Measurements from ENCODE around the gene FAHD1. TPM values are rescaled to one million over a fixed set of nuclear protein-coding genes. Genes with fewer than 3 reads are reported as not detected.
A peak's percentile ranks its signal among the peaks of the same experiment; 100 is the strongest.

FAHD1 gene
- total RNA-seq, 4 donors from 2014 or later, result 46.2 to 89.0 (median 62.3) TPM

- TF ChIP-seq POLR2A (IDR thresholded peaks at IDR 0.05), result no peak
- TF ChIP-seq, protein P1, sequence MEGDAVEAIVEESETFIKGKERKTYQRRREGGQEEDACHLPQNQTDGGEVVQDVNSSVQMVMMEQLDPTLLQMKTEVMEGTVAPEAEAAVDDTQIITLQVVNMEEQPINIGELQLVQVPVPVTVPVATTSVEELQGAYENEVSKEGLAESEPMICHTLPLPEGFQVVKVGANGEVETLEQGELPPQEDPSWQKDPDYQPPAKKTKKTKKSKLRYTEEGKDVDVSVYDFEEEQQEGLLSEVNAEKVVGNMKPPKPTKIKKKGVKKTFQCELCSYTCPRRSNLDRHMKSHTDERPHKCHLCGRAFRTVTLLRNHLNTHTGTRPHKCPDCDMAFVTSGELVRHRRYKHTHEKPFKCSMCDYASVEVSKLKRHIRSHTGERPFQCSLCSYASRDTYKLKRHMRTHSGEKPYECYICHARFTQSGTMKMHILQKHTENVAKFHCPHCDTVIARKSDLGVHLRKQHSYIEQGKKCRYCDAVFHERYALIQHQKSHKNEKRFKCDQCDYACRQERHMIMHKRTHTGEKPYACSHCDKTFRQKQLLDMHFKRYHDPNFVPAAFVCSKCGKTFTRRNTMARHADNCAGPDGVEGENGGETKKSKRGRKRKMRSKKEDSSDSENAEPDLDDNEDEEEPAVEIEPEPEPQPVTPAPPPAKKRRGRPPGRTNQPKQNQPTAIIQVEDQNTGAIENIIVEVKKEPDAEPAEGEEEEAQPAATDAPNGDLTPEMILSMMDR (IDR thresholded peaks at IDR 0.05), result no peak
- WGBS, 2 donors, result 37 to 57% methylated on average over 6 of the region's 6 CpGs
- intact Hi-C loops (cut with DNase I; ENCODE audit: low total_unique reads), result no loop called here
- DNase-seq (ENCODE audit: low spot score in 2 of 2), result no peak
- no peak overlapping the region for H3K4me3 ChIP-seq (ENCODE audit: low read depth, poor library complexity, severe bottlenecking)
Measured at GRCh38 chr16:1877089-1877488, 50.1 kb downstream of the FAHD1 start.

DNA sequence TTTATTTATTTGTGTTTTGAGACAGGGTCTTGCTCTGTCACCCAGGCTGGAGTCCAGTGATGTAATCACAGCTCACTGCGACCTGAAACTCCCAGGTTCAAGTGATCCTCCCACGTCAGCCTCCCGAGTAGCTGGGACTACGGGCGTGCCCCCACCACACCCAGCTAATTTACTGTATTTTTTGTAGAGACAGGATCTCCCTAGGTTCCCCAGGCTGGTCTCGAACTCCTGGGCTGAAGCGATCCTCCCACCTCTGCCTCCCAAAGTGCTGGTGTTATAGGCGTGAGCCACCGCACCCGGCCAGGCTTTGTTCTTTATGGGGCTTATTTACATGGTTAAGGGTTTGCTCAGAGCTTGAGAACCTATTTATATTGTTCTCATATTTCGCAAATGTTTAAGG lies 50.8 kb downstream of the FAHD1 start:
- no peak overlapping the region for H3K4me3 ChIP-seq (ENCODE audit: low read depth, poor library complexity, severe bottlenecking)
- DNase-seq (ENCODE audit: low spot score in 2 of 2), result peak in 1 of 2 donors; percentile 53
- WGBS, 2 donors, result 55 to 57% methylated on average over 11 of the region's 11 CpGs
- TF ChIP-seq, protein P1 (IDR thresholded peaks at IDR 0.05), result no peak
- TF ChIP-seq POLR2A (IDR thresholded peaks at IDR 0.05), result no peak
- intact Hi-C loops (cut with DNase I; ENCODE audit: low total_unique reads), result no loop called here

GRCh38 chr16:1878256-1878655 lies 51.2 kb downstream of the FAHD1 start:
- H3K4me3 ChIP-seq (ENCODE audit: low read depth, poor library complexity, severe bottlenecking), result no peak overlapping the region
- 75 to 82% methylated on average over 5 of the region's 5 CpGs for WGBS, 2 donors

More at GRCh38 chr16:1878256-1878655, 51.2 kb downstream of the FAHD1 start:
- DNase-seq (ENCODE audit: low spot score in 2 of 2), result no peak
- intact Hi-C loops (cut with DNase I; ENCODE audit: low total_unique reads), result no loop called here
- no peak for TF ChIP-seq POLR2A (IDR thresholded peaks at IDR 0.05)
- TF ChIP-seq, protein P1 (IDR thresholded peaks at IDR 0.05), result no peak

Other genes with a start within 250 kb of the FAHD1 start
- 10 to 100 TPM; 12.5 to 24.7 (median 16.2) TPM for gene IFT140, start 215.1 kb upstream of the FAHD1 start, total RNA-seq
- 10 to 100 TPM; 14.2 to 29.6 (median 19.3) TPM for gene CRAMP1, start 214.8 kb upstream of the FAHD1 start, total RNA-seq
- gene JPT2, start 148.9 kb upstream of the FAHD1 start, total RNA-seq, result 10 to 100 TPM; 23.3 to 40.1 (median 38.1) TPM
- gene MAPK8IP3, start 121.0 kb upstream of the FAHD1 start, total RNA-seq, result 10 to 100 TPM; 59.9 to 95.8 (median 62.9) TPM
- gene NME3, start 55.7 kb upstream of the FAHD1 start, total RNA-seq, result 10 to 100 TPM; 77.7 to 98.4 (median 85.8) TPM
- 10 to 100 TPM in 3 of 4 donors, 1 to 10 TPM in 1; 7.6 to 22.3 (median 13.0) TPM for gene EME2, start 54.4 kb upstream of the FAHD1 start, total RNA-seq
- gene MRPS34, start 54.1 kb upstream of the FAHD1 start, total RNA-seq, result 100 to 1,000 TPM in 3 of 4 donors, 10 to 100 TPM in 1; 90.9 to 126 (median 105) TPM
- 100 to 1,000 TPM; 146 to 238 (median 172) TPM for gene SPSB3, start 44.6 kb upstream of the FAHD1 start, total RNA-seq
- 100 to 1,000 TPM in 1 of 4 donors, 10 to 100 TPM in 3; 79.7 to 108 (median 91.3) TPM for gene NUBP2, start 44.2 kb upstream of the FAHD1 start, total RNA-seq
- gene IGFALS, start 33.5 kb upstream of the FAHD1 start, total RNA-seq, result under 1 TPM; 0.59 to 0.69 (median 0.64) TPM
- 100 to 1,000 TPM in 1 of 4 donors, 10 to 100 TPM in 3; 57.8 to 104 (median 89.0) TPM for gene HAGH, start 381 bp upstream of the FAHD1 start, total RNA-seq
- under 1 TPM in 1 of 4 donors, not detected in 3; 0.42 TPM for gene MEIOB, start 45.0 kb downstream of the FAHD1 start, total RNA-seq
- gene HS3ST6, start 91.2 kb downstream of the FAHD1 start, total RNA-seq, result 100 to 1,000 TPM; 103 to 153 (median 120) TPM
- 10 to 100 TPM; 18.7 to 44.3 (median 31.7) TPM for gene MSRB1, start 116.0 kb downstream of the FAHD1 start, total RNA-seq
- 1 to 10 TPM in 1 of 4 donors, not detected in 3; 1.6 TPM for gene RPL3L, start 127.5 kb downstream of the FAHD1 start, total RNA-seq
- 100 to 1,000 TPM; 183 to 245 (median 217) TPM for gene NDUFB10, start 132.3 kb downstream of the FAHD1 start, total RNA-seq
- 1,000 to 10,000 TPM; 2,603 to 4,441 (median 3,196) TPM for gene RPS2, start 137.6 kb downstream of the FAHD1 start, total RNA-seq
- not detected for gene RNF151, start 139.7 kb downstream of the FAHD1 start, total RNA-seq
- 100 to 1,000 TPM in 2 of 4 donors, 10 to 100 TPM in 2; 60.8 to 114 (median 83.7) TPM for gene TBL3, start 144.8 kb downstream of the FAHD1 start, total RNA-seq
- gene NOXO1, start 154.3 kb downstream of the FAHD1 start, total RNA-seq, result 1 to 10 TPM in 1 of 4 donors, under 1 TPM in 1, not detected in 2; 0.23 to 1.2 TPM
- gene GFER, start 157.0 kb downstream of the FAHD1 start, total RNA-seq, result 10 to 100 TPM in 3 of 4 donors, 1 to 10 TPM in 1; 9.7 to 14.4 (median 11.6) TPM
- gene SYNGR3, start 162.8 kb downstream of the FAHD1 start, total RNA-seq, result 1 to 10 TPM in 1 of 4 donors, under 1 TPM in 2, not detected in 1; 0.72 to 1.1 (median 0.78) TPM
- gene ZNF598, start 182.6 kb downstream of the FAHD1 start, total RNA-seq, result 100 to 1,000 TPM in 2 of 4 donors, 10 to 100 TPM in 2; 56.1 to 117 (median 86.5) TPM
- gene NPW, start 192.6 kb downstream of the FAHD1 start, total RNA-seq, result 1 to 10 TPM in 2 of 4 donors, under 1 TPM in 1, not detected in 1; 0.38 to 3.9 (median 1.6) TPM
- gene NHERF2, start 199.7 kb downstream of the FAHD1 start, total RNA-seq, result 10 to 100 TPM; 11.9 to 30.6 (median 27.3) TPM
- gene NTHL1, start 220.6 kb downstream of the FAHD1 start, total RNA-seq, result 10 to 100 TPM in 3 of 4 donors, 1 to 10 TPM in 1; 5.8 to 29.9 (median 21.5) TPM
- 100 to 1,000 TPM in 1 of 4 donors, 10 to 100 TPM in 3; 56.7 to 130 (median 65.1) TPM for gene TSC2, start 220.8 kb downstream of the FAHD1 start, total RNA-seq